Parathyroid adenoma (tissue), 2 donors: ENCODE results near the gene HOXD10.

Experiments used
- H2AFZ ChIP-seq: fragments of 300-600 bp; sonication (generic); one replicate; pipeline ENCODE4 v1.7.0; 2017; ENCODE audit warnings: antibody characterized with exemption, mild to moderate bottlenecking
- H3K27ac ChIP-seq: fragments of 300-600 bp; sonication (generic); one replicate; pipeline ENCODE4 v1.7.0; 2017
- H3K27me3 ChIP-seq: fragments of 300-600 bp; sonication (generic); one replicate; pipeline ENCODE4 v1.7.0; 2017; ENCODE audit warnings: low read length; ENCODE audit not compliant: control insufficient read depth, insufficient read depth
- H3K36me3 ChIP-seq: fragments of 300-600 bp; sonication (generic); one replicate; pipeline ENCODE4 v1.7.0; 2017; ENCODE audit warnings: low read length; ENCODE audit not compliant: control insufficient read depth, insufficient read depth
- H3K4me1 ChIP-seq: fragments of 300-600 bp; sonication (generic); one replicate; pipeline ENCODE4 v1.7.0; 2017; ENCODE audit warnings: control low read depth
- H3K4me2 ChIP-seq: fragments of 300-600 bp; sonication (generic); one replicate; pipeline ENCODE4 v1.7.0; 2017; ENCODE audit warnings: low read length
- H3K4me3 ChIP-seq: fragments of 300-600 bp; sonication (generic); one replicate; pipeline ENCODE4 v1.7.0; 2017; ENCODE audit warnings: low read depth, low read length
- H3K79me2 ChIP-seq: fragments of 300-600 bp; sonication (generic); one replicate; pipeline ENCODE4 v1.7.0; 2017; ENCODE audit warnings: control low read depth
- H3K9ac ChIP-seq: fragments of 300-600 bp; sonication (generic); one replicate; pipeline ENCODE4 v1.7.0; 2017; ENCODE audit warnings: mild to moderate bottlenecking
- H3K9me3 ChIP-seq: fragments of 300-600 bp; sonication (generic); one replicate; pipeline ENCODE4 v1.7.0; 2017; ENCODE audit warnings: low read length; ENCODE audit not compliant: control insufficient read depth
- TF ChIP-seq, protein P1 (sequence below): fragments of 300-600 bp; sonication (generic); IDR thresholded peaks from one replicate; pipeline ENCODE4 v1.7.0; 2017; ENCODE audit warnings: antibody characterized with exemption, mild to moderate bottlenecking
- donor health status: primary hyperparathyroidism.

HOXD10 gene

DNA sequence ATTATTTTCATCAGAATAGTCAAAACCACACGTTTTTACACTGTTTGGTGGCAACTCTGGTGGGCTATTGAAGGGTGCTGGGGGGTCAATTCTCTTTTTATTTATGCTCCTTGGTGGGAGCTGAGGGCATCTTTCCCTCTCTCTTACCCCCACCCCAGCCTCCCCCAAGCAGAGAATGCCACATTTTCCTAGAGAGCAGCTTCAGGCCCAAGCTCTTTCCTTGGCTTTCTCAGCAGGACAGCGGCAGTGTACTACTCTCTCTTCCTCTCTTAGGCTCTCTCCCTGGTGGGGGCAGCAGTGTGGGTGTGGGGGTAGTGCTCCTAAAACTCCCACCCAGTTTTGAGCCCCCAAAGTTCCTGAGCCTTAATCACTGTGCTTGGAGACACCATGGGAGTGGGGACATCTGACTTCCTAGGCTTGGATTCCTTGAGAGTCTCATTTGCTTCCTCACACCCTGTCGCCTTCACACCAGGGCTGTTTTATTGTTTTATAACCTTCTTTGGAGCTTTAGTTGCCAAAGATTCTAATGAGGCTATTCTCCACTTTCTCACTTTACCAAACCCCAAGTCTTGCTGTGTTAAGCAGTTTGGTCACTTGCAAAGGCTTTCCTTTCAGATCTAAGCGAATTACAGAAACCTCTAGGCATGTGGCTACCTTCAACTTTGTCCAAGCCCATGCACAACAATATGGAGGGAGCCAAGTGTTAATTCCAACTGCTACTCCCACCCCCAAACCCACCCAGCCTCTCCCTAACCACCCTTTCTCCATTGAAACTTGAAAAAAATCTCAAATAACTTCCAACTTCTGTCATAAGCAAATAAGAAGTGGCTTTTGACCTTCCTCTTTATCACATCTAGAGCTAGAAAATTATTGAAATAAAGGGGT is 28.7 kb downstream of the HOXD10 start:
- no peaks in the 10 kb centered on the region for H3K9me3 ChIP-seq
- H3K79me2 ChIP-seq, result no peaks in the 10 kb centered on the region
- TF ChIP-seq, protein P1, sequence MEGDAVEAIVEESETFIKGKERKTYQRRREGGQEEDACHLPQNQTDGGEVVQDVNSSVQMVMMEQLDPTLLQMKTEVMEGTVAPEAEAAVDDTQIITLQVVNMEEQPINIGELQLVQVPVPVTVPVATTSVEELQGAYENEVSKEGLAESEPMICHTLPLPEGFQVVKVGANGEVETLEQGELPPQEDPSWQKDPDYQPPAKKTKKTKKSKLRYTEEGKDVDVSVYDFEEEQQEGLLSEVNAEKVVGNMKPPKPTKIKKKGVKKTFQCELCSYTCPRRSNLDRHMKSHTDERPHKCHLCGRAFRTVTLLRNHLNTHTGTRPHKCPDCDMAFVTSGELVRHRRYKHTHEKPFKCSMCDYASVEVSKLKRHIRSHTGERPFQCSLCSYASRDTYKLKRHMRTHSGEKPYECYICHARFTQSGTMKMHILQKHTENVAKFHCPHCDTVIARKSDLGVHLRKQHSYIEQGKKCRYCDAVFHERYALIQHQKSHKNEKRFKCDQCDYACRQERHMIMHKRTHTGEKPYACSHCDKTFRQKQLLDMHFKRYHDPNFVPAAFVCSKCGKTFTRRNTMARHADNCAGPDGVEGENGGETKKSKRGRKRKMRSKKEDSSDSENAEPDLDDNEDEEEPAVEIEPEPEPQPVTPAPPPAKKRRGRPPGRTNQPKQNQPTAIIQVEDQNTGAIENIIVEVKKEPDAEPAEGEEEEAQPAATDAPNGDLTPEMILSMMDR, result no peak
- H3K27ac ChIP-seq, result no peak overlapping the region
- no peak overlapping the region for H3K4me3 ChIP-seq
- no peak overlapping the region for H3K4me2 ChIP-seq
- no peak overlapping the region for H2AFZ ChIP-seq
- H3K27me3 ChIP-seq, result peaks cover 8% of the 10 kb centered on the region
- no peak overlapping the region for H3K9ac ChIP-seq
- H3K36me3 ChIP-seq, result no peaks in the 10 kb centered on the region
- H3K4me1 ChIP-seq, result no peaks in the 10 kb centered on the region

DNA sequence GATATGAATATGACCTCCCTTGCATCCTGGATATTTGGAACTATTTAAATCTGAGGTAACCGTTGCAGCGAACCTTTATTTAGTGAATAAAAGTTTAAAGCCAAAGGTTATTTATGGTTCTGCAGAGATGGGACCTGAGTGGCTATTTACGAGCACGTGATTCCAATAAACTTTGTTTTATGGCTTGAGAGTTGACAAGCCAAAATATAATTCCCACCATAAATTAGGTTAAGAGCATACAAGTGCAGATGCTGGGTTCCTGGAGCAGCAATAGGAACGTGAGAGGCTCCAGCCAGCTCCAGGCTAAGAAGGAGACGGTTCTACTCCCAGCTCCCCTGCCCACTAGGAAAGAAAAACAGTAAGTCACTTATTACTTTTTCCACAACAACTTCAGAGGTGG is 29.5 kb downstream of the HOXD10 start:
- no peak overlapping the region for H2AFZ ChIP-seq
- TF ChIP-seq, protein P1, result no peak
- H3K27me3 ChIP-seq, result peaks cover 3% of the 10 kb centered on the region
- no peaks in the 10 kb centered on the region for H3K9me3 ChIP-seq
- H3K4me1 ChIP-seq, result no peaks in the 10 kb centered on the region
- no peak overlapping the region for H3K4me3 ChIP-seq
- no peaks in the 10 kb centered on the region for H3K79me2 ChIP-seq
- no peak overlapping the region for H3K27ac ChIP-seq
- no peaks in the 10 kb centered on the region for H3K36me3 ChIP-seq
- no peak overlapping the region for H3K4me2 ChIP-seq
- no peak overlapping the region for H3K9ac ChIP-seq

DNA sequence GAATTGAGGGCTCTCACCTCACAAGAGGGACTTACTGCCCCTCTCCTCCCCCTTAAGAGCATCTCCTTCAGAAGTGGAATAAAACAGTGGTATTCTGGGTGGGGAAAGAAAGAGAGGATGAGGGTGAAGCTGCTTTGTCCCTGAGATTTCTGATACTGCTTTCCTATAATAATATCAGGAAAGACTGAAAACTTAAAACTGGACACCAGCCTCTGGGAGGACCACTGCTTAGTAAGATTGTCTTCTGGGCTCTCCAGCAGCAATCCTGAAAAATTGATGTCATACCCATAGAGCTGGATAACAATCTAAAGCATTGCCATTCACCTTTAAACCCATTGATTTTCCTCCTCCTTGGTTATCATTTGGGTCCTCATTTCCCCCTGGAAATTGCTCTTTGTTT is 30.1 kb downstream of the HOXD10 start:
- H3K9ac ChIP-seq, result no peak overlapping the region
- H3K4me1 ChIP-seq, result no peaks in the 10 kb centered on the region
- H3K36me3 ChIP-seq, result no peaks in the 10 kb centered on the region
- peaks cover 3% of the 10 kb centered on the region for H3K27me3 ChIP-seq
- no peak overlapping the region for H3K4me3 ChIP-seq
- no peak overlapping the region for H3K27ac ChIP-seq
- H3K9me3 ChIP-seq, result no peaks in the 10 kb centered on the region
- TF ChIP-seq, protein P1, result no peak
- no peak overlapping the region for H2AFZ ChIP-seq
- H3K4me2 ChIP-seq, result no peak overlapping the region
- H3K79me2 ChIP-seq, result no peaks in the 10 kb centered on the region

DNA sequence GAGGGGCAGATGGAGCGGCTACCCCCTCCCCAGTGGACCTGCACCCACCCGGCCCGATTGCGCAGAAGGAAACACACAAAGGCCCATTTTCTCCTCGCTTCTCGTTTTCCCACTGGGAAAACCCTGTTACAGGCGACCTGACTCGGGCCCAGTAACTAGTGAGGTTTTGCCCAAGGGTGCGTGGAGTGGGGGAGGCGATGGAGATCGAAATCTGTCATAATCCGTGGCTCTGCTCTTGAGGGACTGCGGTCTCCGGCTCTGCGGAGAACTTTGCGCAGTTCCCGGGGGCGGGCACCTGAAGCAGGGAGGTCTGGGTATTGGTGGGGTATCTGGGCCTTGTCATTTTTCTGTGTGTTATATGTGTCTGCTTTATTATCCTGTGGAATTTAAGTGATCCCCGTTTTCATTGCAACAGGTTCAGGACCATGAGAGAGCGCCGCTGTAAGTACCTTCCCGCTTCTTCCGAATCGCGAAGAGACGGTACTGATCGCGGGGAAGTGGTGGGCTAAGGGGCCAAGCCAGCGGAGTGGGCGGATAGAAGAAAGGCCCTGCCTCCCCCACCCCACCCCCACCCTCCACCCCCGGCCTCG is 30.7 kb downstream of the HOXD10 start:
- no peak overlapping the region for H3K27ac ChIP-seq
- no peak overlapping the region for H3K4me2 ChIP-seq
- no peaks in the 10 kb centered on the region for H3K9me3 ChIP-seq
- peaks cover 3% of the 10 kb centered on the region for H3K27me3 ChIP-seq
- no peaks in the 10 kb centered on the region for H3K36me3 ChIP-seq
- no peak overlapping the region for H2AFZ ChIP-seq
- H3K79me2 ChIP-seq, result no peaks in the 10 kb centered on the region
- TF ChIP-seq, protein P1, result no peak
- H3K9ac ChIP-seq, result no peak overlapping the region
- H3K4me1 ChIP-seq, result no peaks in the 10 kb centered on the region
- H3K4me3 ChIP-seq, result no peak overlapping the region
